Gastroesophageal sphincter (tissue), 4 donors: ENCODE data around the gene PABPN1L. TPM values are rescaled to one million over a fixed set of nuclear protein-coding genes. Genes with fewer than 3 reads are reported as not detected.
"Not testable (repeated sequence)": the region's sequence is repeated elsewhere in the genome, so short reads cannot be mapped to it uniquely, and the experiment has no call there.

ENCODE experiments used
- ATAC-seq: fragments of 150-250 bp; one replicate; pipeline ENCODE4 v1.9.1; 2016; ENCODE audit warnings: mild to moderate bottlenecking, moderate library complexity
- H3K27ac ChIP-seq, 4 donors: fragments of 200-600 bp; sonication (generic) in 3 of 4; 1 replicate in 3 of 4; 2 replicates in 1 of 4; pipeline ENCODE4 v1.5.1; 2016 to 2019
- H3K27me3 ChIP-seq: fragments of 200-600 bp; sonication (generic); one replicate; pipeline ENCODE4 v1.5.1; 2019
- H3K36me3 ChIP-seq, 2 donors: fragments of 200-600 bp; sonication (generic); one replicate each; pipeline ENCODE4 v1.5.1; 2019; ENCODE audit warnings: control low read depth in 1 of 2
- H3K4me1 ChIP-seq, 3 donors: fragments of 200-600 bp; sonication (generic); 1 replicate in 2 of 3; 2 replicates in 1 of 3; pipeline ENCODE4 v1.5.1; 2016 to 2019; ENCODE audit warnings: control low read depth in 2 of 3
- H3K4me3 ChIP-seq, 2 donors: fragments of 200-600 bp; sonication (generic); one replicate each; pipeline ENCODE4 v1.5.1; 2019; ENCODE audit warnings: mild to moderate bottlenecking in 1 of 2, moderate library complexity in 1 of 2
- H3K9me3 ChIP-seq, 3 donors: fragments of 200-600 bp; sonication (generic); one replicate each; pipeline ENCODE4 v1.5.1; 2017 to 2019; ENCODE audit warnings: control low read depth in 2 of 3
- EP300 ChIP-seq: sonication (generic); formaldehyde crosslinking; IDR thresholded peaks from one replicate; pipeline ENCODE4 v1.6.1; 2017; ENCODE audit warnings: antibody characterized with exemption, mild to moderate bottlenecking
- POLR2A ChIP-seq, 2 donors: fragments of 450-650 bp; IDR thresholded peaks; one replicate each; pipeline ENCODE4 v1.6.1; 2017; ENCODE audit warnings: antibody characterized with exemption in 2 of 2, mild to moderate bottlenecking in 2 of 2, moderate library complexity in 1 of 2
- POLR2AphosphoS5 ChIP-seq: sonication (generic); formaldehyde crosslinking; IDR thresholded peaks from one replicate; pipeline ENCODE4 v1.6.1; 2017; ENCODE audit warnings: antibody characterized with exemption
- WGBS, 2 donors: methylation state at CpG; one replicate each; pipeline ENCODE4 v1.1.5; 2018; ENCODE audit warnings: low coverage in 1 of 2; 5-methylcytosine and 5-hydroxymethylcytosine counted together
- total RNA-seq, 4 donors: library from RNA; depleted of rRNA; stranded (reverse); fragments of >200 nt; gene quantifications; one replicate each; pipeline ENCODE4 v1.1.0, GENCODE V29; 2016
- TF ChIP-seq, protein P1 (sequence below), 4 experiments: fragments of 200-600 bp in 2 of 4; fragments of 450-650 bp in 2 of 4; sonication (generic) in 1 of 4; IDR thresholded peaks; one replicate each; pipeline ENCODE4 v1.5.1; 2017 to 2019; ENCODE audit warnings: antibody characterized with exemption in 4 of 4, mild to moderate bottlenecking in 2 of 4, moderate library complexity in 2 of 4

Gene PABPN1L
- total RNA-seq, 4 donors from 2014 or later: 0.54 TPM; not detected in 3

DNA sequence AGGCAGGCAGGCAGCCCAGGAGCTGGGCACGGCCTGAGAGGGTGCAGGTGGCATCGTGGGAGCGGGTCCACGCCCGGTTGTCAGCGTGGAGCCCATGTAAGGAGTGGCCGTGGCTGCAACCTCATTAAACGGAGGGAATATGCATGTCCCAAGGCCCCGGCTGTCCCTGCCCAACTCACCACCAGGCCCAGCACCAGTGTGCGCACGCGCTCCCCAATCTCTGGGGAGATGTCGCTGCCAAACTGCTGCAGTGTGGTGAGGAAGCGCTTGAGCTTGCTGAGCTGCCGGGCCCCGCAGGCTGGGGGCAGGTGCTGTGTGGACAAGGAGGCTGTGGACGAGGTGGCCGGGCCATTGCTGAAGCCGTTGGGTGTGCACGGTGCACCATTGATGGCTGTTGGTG is 25.6 kb upstream of the PABPN1L start:
- H3K27me3 ChIP-seq: peaks cover under 1% of the 10 kb centered on the region
- WGBS, 2 donors: 100% methylated on average over 2 of the region's 20 CpGs; no CpG with 5 or more reads in 1 of the 2 donors
- H3K9me3 ChIP-seq: no peaks in the 10 kb centered on the region
- peaks cover 0 to 24% of the 10 kb centered on the region in 2 donors for H3K36me3 ChIP-seq
- no peak overlapping the region for H3K4me3 ChIP-seq
- TF ChIP-seq POLR2A (IDR thresholded peaks at IDR 0.05) (no peak), EP300 (no peak), POLR2AphosphoS5 (no peak)
- TF ChIP-seq, protein P1, sequence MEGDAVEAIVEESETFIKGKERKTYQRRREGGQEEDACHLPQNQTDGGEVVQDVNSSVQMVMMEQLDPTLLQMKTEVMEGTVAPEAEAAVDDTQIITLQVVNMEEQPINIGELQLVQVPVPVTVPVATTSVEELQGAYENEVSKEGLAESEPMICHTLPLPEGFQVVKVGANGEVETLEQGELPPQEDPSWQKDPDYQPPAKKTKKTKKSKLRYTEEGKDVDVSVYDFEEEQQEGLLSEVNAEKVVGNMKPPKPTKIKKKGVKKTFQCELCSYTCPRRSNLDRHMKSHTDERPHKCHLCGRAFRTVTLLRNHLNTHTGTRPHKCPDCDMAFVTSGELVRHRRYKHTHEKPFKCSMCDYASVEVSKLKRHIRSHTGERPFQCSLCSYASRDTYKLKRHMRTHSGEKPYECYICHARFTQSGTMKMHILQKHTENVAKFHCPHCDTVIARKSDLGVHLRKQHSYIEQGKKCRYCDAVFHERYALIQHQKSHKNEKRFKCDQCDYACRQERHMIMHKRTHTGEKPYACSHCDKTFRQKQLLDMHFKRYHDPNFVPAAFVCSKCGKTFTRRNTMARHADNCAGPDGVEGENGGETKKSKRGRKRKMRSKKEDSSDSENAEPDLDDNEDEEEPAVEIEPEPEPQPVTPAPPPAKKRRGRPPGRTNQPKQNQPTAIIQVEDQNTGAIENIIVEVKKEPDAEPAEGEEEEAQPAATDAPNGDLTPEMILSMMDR (IDR thresholded peaks at IDR 0.05): no peak
- H3K4me1 ChIP-seq: peaks cover 0 to 12% (median 10%) of the 10 kb centered on the region in 3 donors
- ATAC-seq: no peak
- H3K27ac ChIP-seq: no peak overlapping the region

DNA sequence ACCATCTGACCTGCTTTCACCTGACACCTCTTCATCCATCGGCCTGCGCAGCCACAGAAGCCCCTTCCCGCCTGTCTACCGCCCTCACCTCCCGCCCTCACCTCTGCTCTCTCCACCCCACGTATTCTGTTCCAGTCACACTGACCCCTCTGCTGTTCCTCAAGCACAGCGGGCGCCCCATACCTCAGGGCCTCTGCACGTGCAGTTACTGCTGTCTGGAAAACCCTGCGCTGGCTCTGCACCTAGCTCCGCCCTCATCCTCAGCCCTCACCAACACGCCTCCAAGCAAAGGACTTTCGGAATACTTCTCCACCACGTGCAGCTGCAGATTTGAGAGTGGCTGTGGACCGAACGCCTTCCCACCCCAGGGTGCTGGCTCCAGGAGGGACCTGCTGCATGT is 24.6 kb upstream of the PABPN1L start:
- Histone ChIP-seq H3K27ac (no peak overlapping the region), H3K36me3 (peaks cover 0 to 14% of the 10 kb centered on the region in 2 donors), H3K4me3 (no peak overlapping the region), H3K9me3 (no peaks in the 10 kb centered on the region), H3K27me3 (no peaks in the 10 kb centered on the region), H3K4me1 (peaks cover 0 to 21% (median 14%) of the 10 kb centered on the region in 3 donors)
- no peak for ATAC-seq
- 82 to 100% methylated on average over 4 to 10 of the region's 16 CpGs for WGBS, 2 donors
- TF ChIP-seq POLR2A (IDR thresholded peaks at IDR 0.05) (no peak), EP300 (no peak), POLR2AphosphoS5 (no peak)
- TF ChIP-seq, protein P1 (IDR thresholded peaks at IDR 0.05): no peak

DNA sequence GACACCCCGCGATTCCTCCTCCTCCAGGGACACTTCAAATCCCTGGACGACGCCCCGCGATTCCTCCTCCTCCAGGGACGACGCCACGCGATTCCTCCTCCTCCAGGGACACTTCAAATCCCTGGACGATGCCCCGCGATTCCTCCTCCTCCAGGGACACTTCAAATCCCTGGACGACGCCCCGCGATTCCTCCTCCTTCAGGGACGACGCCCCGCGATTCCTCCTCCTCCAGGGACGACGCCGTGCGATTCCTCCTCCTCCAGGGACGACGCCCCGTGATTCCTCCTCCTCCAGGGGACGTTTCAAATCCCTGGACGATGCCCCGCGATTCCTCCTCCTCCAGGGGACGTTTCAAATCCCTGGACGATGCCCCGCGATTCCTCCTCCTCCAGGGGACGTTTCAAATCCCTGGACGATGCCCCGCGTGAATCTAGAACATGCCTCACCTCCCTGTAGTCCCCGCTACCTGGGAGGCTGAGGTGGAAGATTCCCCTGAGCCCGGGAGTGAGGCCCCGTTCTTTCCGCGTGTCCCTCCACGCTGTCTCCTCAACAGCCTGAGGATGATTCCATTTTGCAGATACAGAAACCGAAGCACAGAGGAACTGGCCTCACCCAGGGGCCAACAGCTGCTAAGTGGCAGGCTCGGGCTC is 23.4 kb upstream of the PABPN1L start:
- WGBS, 2 donors: 100% methylated on average over 2 of the region's 48 CpGs; no CpG with 5 or more reads in 1 of the 2 donors
- H3K4me1 ChIP-seq: peaks cover 0 to 25% (median 14%) of the 10 kb centered on the region in 3 donors

DNA sequence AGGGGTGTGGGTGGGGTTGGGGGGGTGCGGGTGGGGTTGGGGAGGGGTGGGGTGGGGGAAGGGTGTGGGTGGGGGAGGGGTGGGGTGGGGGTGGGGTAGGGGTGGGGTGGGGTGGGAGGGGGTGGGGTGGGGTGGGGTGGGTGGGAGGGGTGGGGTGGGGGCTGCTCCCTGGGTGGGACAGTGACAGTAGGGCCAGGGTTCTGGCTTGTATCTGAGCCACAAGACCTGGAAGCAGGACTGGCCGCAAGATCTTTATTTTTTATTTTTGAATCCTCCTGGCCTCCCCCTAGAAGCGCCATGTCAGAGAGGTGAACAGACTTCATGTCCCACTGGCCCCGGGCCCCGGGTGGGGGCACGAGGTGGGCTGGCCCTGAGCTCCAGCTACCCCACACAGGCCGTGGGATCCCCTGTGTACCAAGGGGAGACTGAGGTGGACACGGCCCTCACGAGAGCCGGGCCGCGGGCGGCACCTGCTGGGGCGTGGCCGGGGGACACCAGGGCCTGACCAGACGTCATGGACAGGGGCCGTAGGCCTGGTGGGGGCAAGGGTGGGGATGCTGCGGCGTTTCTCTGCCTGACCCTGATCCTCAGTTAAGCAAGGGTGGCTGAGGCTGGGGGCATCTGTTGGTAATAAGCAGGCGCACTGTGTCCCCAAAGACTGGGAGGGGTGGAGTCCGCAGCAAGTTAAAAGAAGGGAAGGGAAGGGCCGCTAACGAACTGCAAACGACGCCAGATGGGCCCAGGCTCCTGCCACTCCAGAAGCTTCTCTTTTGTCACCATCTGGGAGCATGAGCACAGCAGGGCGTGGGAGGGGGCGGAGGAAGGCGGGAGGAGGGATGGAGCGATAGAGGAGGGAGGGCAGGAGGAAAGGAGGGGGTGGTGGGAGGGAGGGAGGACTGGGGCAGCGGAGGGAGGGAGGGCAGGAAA is 22.3 kb upstream of the PABPN1L start:
- H3K9me3 ChIP-seq: no peaks in the 10 kb centered on the region
- peak overlapping the region in 3 of 4 donors; percentile 27 to 67 (median 60) for H3K27ac ChIP-seq
- TF ChIP-seq EP300: no peak
- no peak for TF ChIP-seq POLR2A (IDR thresholded peaks at IDR 0.05)
- H3K36me3 ChIP-seq: peaks cover 0 to 27% of the 10 kb centered on the region in 2 donors
- peaks cover 0 to 25% (median 14%) of the 10 kb centered on the region in 3 donors for H3K4me1 ChIP-seq
- peaks cover 15% of the 10 kb centered on the region for H3K27me3 ChIP-seq
- no peak overlapping the region for H3K4me3 ChIP-seq
- 78 to 80% methylated on average over 1 to 11 of the region's 30 CpGs for WGBS, 2 donors
- ATAC-seq: no peak

More for the DNA sequence above, 23.4 kb upstream of the PABPN1L start:
- not testable (repeated sequence) for H3K27me3 ChIP-seq, H3K9me3 ChIP-seq, H3K27ac ChIP-seq, H3K4me3 ChIP-seq, ATAC-seq
- peaks cover 0 to 16% of the 10 kb centered on the region in 2 donors for H3K36me3 ChIP-seq

DNA sequence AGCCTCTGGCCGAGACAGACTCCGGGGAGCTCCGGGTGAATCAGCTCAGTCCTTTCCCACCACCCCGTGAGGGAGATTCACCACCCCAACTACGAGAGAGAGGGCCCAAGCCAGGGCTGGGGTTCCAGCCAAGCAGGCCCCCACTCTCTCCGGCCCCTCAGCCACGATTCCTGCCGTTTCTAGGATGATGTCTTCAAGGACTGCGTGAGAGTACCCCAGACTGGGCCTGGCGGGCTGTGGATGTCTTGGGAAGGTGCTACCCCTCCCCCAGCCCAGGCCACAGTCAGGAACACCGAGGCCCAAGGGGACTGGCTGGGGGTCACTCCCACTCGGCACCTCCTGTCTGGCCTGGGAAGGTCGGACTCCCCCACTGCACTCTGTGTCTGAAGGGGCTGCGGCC is 21.6 kb upstream of the PABPN1L start:
- Histone ChIP-seq H3K27ac (peak overlapping the region in 3 of 4 donors; percentile 33 to 67 (median 60)), H3K4me1 (peaks cover 0 to 25% (median 14%) of the 10 kb centered on the region in 3 donors), H3K4me3 (no peak overlapping the region), H3K27me3 (peaks cover 16% of the 10 kb centered on the region), H3K9me3 (no peaks in the 10 kb centered on the region), H3K36me3 (peaks cover 0 to 32% of the 10 kb centered on the region in 2 donors)
- WGBS, 2 donors: 74% methylated on average over 8 of the region's 14 CpGs; no CpG with 5 or more reads in 1 of the 2 donors
- TF ChIP-seq POLR2AphosphoS5 (no peak), EP300 (no peak), POLR2A (IDR thresholded peaks at IDR 0.05) (no peak)
- TF ChIP-seq, protein P1 (IDR thresholded peaks at IDR 0.05): no peak
- no peak for ATAC-seq
